RWPE1 (cell line): Measurements from ENCODE around the gene SLC5A11.

Source experiments
- CTCF ChIA-PET: fragments of 350-600 bp; sonication (Branson Sonifier 250); formaldehyde crosslinking; extraction: SDS; loops from one replicate; lab custom pipeline; 2021; lab: Yijun Ruan, JAX
- POLR2A ChIA-PET: fragments of 400-600 bp; formaldehyde crosslinking; extraction: SDS; loops from one replicate; lab custom pipeline; 2020; ENCODE audit warnings: antibody characterized with exemption; ENCODE audit not compliant: low non-redundant PET; lab: Yijun Ruan, JAX
- DNase-seq: peaks from one replicate; pipeline ENCODE4 v3.0.0; 2012; ENCODE audit warnings: low spot score
- H3K27ac ChIP-seq: fragments of 450-650 bp; 2 replicates; pipeline ENCODE4 v1.5.1; 2017
- CTCF ChIP-seq: fragments of 450-650 bp; conservative IDR thresholded peaks from 2 replicates; pipeline ENCODE4 v1.5.1; 2017; ENCODE audit warnings: low read depth, mild to moderate bottlenecking

The SLC5A11 gene

GRCh38 chr16:24906199-24906808, 60.5 kb downstream of the SLC5A11 start:
- ChIA-PET CTCF (interaction anchor here (0.5 to 1.4 kb wide), 9 partner anchors 11 to 539 kb away, joined by 3 to 5 read pairs (median 4); no protein-coding TSS in a partner anchor), POLR2A (interaction anchor here (0.6 kb wide), 1 partner anchor 142 kb away, joined by 5 read pairs; no protein-coding TSS in a partner anchor)

GRCh38 chr16:24906901-24907300, 61.1 kb downstream of the SLC5A11 start:
- H3K27ac ChIP-seq = no peak overlapping the region
- POLR2A ChIA-PET = interaction anchor here (0.6 kb wide), 1 partner anchor 142 kb away, joined by 5 read pairs; no protein-coding TSS in a partner anchor
- TF ChIP-seq CTCF = no peak
- CTCF ChIA-PET = interaction anchor here (0.6 to 1.4 kb wide), 4 partner anchors 12 to 220 kb away, joined by 3 to 4 read pairs (median 4); no protein-coding TSS in a partner anchor
- DNase-seq = no peak

More at GRCh38 chr16:24906199-24906808, 60.5 kb downstream of the SLC5A11 start:
- TF ChIP-seq CTCF = peak; percentile 33
- H3K27ac ChIP-seq = no peak overlapping the region
- peak; percentile 25 for DNase-seq

- no peak overlapping the region for H3K27ac ChIP-seq
- ChIA-PET POLR2A (no interaction called here), CTCF (no interaction called here)
- no peak for TF ChIP-seq CTCF
- DNase-seq = no peak
Measured at GRCh38 chr16:24908716-24909115, 63.0 kb downstream of the SLC5A11 start.

- no peak for TF ChIP-seq CTCF
- POLR2A ChIA-PET = interaction anchor here (0.7 kb wide), 1 partner anchor 209 kb away, joined by 3 read pairs; no protein-coding TSS in a partner anchor
- DNase-seq = no peak
- no peak overlapping the region for H3K27ac ChIP-seq
- CTCF ChIA-PET = interaction anchor here (0.6 kb wide), 1 partner anchor 54 kb away, joined by 3 read pairs; no protein-coding TSS in a partner anchor
Measured at GRCh38 chr16:24909856-24910255, 64.1 kb downstream of the SLC5A11 start.

- no peak overlapping the region for H3K27ac ChIP-seq
- POLR2A ChIA-PET = interaction anchor here (0.7 kb wide), 1 partner anchor 45 kb away, joined by 3 read pairs; no protein-coding TSS in a partner anchor
- no peak for DNase-seq
- CTCF ChIA-PET = no interaction called here
- no peak for TF ChIP-seq CTCF
Measured at GRCh38 chr16:24915019-24915418, 69.3 kb downstream of the SLC5A11 start.

- POLR2A ChIA-PET = no interaction called here
- H3K27ac ChIP-seq = no peak overlapping the region
- no peak for DNase-seq
- CTCF ChIA-PET = interaction anchor here (0.6 kb wide), 2 partner anchors 226 to 416 kb away, joined by 3 to 4 read pairs; no protein-coding TSS in a partner anchor
- no peak for TF ChIP-seq CTCF
Measured at GRCh38 chr16:24915576-24915975, 69.8 kb downstream of the SLC5A11 start.
